Measurements from ENCODE around the gene APBB2.
A peak's percentile ranks its signal among the peaks of the same experiment; 100 is the strongest.
"Not testable (repeated sequence)": the region's sequence is repeated elsewhere in the genome, so short reads cannot be mapped to it uniquely, and the experiment has no call there.

Gene APBB2

DNA sequence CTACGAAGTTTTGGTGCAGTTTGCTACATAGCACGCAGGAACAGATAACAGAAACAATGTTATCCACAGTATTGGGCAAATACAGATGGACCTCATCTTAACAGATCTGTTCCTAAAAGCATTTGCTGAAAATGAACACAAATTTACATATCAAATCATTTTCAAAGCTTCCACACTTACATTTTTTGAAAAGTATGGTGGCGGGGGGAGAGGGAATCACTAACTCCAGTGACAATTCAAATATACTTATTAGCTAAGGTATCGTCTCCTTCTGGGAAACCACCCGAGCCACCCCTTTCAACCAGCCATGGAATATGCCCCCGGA, 289.6 kb downstream of the APBB2 start:
- DNase-seq: no peak

GRCh38 chr4:40924096-40924792, 290.1 kb downstream of the APBB2 start:
- peak in 1 of 2 experiments; percentile 14 for DNase-seq

DNA sequence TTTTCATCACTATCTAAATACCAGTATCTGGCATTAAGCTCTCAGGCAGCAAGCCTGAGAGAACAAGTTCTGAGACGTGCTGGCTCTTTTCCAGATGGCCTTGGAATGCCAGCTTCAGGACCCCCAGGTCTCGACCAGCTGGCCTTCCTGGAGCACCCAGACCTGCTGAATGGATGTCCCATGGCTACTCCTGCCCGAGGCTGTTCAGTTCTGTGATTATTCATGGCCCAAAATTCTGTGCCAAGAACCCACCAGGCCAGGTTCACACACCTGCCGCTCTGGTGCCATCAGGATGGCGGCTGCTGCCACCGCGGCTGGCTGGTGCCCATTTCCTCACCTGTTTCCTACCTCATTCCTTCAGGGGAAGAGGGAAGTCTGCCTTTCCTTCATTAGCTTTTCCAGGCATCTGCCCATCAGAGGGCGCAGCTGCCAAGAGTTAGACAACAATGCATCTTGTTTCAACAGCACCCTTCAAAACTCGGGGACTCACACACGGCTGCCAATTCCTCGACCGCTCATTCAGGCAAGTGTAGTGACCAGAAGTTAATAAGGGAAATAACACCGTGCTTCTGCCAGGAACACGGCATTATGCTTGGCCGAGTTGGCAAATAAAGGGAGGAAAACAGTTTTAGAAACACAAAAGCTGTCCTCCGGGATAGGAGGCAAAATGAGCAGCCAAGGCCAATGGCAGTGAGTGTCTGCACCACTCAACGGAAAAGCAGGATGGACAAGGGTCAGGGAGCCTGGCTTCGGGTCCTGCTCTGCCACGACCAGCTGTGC, 290.8 kb downstream of the APBB2 start:
- DNase-seq: peak in 1 of 2 experiments; percentile 11

DNA sequence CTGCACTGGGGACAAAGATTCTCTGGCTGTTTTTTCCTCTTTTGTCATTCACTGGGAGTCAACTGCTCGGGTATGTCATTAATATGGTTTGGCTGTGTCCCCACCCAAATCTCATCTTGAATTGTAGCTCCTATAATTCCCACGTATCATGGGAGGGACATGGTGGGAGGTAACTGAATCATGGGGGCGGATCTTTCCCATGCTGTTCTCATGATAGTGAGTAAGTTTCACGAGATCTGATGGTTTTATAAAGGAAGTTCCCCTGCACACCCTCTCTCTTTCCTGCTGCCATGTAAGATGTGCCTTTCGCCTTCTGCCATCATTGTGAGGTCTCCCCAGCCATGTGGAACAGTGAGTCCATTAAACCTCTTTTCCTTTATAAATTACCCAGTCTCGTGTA, 294.4 kb downstream of the APBB2 start:
- DNase-seq: not testable (repeated sequence)

GRCh38 chr4:40918330-40918729, 296.0 kb downstream of the APBB2 start:
- no peak for DNase-seq

DNA sequence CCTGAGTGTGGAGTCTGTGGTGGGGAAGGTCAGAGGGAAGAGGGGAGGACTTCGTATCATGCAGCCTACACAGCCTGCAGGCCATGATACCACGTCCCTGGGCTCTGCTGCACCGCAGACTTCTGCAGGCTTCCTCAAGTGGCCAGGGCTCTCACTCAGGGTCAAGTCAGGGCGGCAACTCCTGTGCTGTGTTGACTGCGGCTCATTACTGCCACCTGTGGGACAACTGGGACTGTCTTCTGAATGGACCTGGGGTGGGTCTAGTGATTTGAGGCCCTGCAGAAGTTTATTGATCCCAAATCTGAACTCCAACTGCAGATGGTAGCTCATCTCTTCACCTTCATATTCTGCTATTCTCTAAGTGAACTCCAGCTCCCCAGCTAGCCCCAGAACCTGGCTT, 297.5 kb downstream of the APBB2 start:
- peak in 1 of 2 experiments; percentile 6 for DNase-seq

GRCh38 chr4:40916218-40916555, 298.2 kb downstream of the APBB2 start:
- no peak for DNase-seq

GRCh38 chr4:40915318-40916217, 298.8 kb downstream of the APBB2 start:
- no peak for DNase-seq

DNA sequence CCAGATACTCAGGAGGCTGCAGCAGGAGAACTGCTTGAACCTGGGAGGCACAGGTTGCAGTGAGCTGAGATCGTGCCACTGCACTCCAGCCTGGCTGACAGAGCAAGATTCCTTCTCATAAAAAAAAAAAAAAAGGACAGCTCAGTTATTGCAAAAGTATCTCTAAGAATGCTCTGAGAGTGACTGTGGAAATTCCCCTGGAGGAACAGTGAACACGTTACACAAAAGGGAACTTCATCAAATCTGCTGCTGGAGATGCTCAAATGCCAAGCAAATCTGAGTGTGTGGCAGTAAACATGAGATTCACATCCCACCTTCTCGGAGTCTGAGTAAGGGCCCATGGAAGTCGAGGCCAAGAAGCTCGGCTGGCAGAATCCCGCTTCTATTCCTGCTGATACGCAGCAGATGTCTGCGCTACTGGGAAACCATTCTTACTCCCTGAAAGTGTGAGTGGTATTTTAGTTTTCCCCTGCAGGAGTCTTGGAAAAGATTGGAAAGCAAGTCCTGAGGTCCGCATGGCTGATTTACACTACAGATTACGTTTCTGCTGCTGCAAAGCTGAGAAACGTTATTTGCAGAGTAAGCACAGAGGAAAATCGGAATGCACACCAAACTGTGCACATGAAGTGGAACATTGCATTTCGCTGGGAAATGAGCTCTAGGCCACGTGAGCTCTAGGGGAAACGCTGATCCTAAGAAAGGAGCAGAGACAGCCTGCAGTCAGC, 301.7 kb downstream of the APBB2 start:
- no peak for DNase-seq

DNA sequence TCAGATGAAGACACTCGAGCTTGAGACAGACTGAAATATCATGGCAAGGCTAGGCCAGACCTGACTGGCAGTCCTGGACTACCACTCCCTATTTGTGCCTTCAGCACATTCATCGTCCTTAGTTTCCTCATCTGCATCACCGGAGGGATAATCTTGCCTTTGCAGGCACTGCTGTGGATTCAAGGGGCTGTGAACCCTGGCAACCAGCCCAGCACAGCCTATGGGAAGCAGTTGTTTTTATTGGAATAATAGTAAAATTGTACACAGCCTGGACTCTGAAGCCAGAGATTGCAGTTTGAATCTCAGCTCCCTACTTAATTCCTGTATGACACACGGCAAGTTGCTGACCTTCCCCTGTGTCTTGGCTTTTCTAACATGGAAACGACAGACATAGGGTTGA, 303.6 kb downstream of the APBB2 start:
- no peak for DNase-seq

DNA sequence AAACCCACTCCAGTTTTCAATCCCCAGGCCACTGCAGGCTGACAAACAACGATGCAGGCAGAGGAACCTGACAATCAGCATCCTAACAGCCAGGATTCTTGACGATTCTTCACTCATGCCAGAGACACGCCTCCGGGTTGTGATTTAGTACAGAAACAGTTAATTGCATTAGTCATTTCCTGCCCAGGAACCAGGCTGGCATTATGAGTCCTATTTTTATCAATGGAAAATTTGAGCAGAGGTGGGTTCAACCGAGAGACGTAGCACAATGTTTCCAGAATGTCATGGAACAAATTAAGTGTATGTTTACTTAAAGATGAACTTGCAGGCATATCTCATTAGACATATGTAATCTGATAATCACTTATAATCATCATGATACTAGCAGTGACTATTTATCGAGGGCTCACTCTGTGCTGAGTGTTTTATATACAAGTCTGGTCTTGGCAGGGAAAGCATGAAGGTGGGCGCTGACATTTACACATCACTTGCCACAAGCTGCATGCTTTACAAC, 304.9 kb downstream of the APBB2 start:
- DNase-seq: no peak

DNA sequence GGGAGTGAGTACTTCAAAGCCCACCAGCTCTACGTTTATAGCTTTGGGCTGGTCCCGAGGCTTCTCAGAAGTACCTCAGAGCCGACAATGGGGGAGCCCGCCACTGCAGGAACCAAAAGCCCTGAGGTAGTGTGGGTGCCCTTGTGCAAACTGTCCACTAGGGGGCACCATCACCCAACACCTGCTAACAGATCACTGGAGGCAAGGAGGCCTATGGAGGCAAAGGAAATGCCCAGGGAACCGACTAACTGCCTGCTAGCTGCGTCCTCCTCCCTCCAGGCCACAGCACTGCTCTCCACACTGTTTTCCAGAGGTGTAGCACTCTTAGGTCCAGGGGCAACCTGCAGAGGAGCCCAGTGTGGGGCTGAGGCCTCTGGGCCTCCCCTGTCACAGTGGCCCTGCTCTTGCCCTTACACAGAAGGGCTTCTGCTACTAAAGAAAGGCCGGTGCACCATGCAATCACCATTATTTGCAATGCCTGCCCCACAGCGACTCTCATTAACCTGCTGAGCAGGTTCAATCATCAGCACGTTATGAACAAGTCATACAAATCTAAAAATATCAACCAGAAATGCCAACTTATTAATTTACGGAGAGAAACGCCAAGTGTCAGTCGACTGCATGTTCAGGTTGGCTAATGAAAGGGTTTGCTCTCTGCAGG, 305.5 kb downstream of the APBB2 start:
- DNase-seq: peak; percentile 66 to 73

- DNase-seq: peak in 1 of 2 experiments; percentile 25
Observed at GRCh38 chr4:40908297-40908696, 306.0 kb downstream of the APBB2 start.

DNA sequence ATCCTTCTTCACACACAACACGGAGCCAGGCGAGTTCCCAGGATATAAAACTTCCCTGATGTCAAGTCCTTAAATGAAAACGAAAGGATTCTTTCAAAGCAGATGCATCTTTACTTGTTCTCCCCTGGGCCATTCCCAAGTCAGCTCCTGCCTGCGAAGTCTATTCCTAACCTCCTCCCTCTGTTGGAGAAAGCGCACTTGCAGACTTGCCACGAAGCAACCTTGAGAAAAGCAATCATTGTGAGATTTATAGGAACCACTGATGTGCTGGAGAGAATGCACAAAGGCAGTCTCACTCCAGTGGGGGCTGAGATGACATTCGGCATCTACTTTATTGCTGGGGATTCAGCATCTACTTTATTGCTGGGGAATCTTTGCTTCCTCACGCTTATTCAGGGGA, 308.9 kb downstream of the APBB2 start:
- no peak for DNase-seq

DNA sequence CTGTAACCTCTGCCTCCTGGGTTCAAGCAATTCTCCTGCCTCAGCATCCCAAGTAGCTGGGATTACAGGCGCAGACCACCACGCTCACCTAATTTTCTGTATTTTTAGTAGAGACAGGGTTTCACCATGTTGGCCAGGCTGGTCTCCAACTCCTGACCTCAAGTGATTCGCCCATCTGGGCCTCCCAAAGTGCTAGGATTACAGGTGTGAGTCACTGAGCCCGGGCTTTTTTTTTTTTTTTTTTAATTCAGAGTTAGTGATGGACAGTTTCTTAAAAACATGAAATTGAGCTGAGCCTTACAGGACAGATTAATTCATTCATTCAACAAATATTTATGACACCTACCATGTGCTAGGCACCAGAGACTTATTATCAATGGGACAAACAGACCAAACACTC, 313.8 kb downstream of the APBB2 start:
- DNase-seq: not testable (repeated sequence)

- peak; percentile 38 to 64 for DNase-seq
Observed at GRCh38 chr4:40897557-40898203, 316.7 kb downstream of the APBB2 start.

GRCh38 chr4:40890764-40891163, 323.6 kb downstream of the APBB2 start:
- no peak for DNase-seq

GRCh38 chr4:40890199-40890598, 324.1 kb downstream of the APBB2 start:
- no peak for DNase-seq

DNA sequence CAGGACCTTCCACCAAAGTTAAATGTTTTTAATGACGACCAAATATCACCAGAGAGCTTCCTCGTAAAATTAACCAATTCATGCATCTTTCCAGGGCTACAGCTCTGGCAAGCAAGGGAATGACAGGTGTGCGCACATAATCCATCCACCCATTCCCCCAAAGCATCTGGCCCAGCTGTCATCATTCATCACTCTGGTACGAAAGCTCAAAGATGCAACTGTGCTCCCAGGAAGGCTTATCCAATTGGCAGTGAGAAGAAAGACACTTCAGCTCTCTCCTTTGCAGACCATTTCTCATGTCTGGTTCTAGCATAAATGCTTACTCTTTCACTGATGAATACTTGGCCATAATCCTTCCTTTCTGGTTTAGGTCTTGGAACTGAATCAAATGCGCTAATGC, 325.4 kb downstream of the APBB2 start:
- DNase-seq: no peak

GRCh38 chr4:40887764-40888131, 326.6 kb downstream of the APBB2 start:
- no peak for DNase-seq

GRCh38 chr4:40886931-40887763, 327.2 kb downstream of the APBB2 start:
- DNase-seq: no peak

Measured in SHP77 (cell line).